ENCODE data around the gene SLC16A3.

DNA sequence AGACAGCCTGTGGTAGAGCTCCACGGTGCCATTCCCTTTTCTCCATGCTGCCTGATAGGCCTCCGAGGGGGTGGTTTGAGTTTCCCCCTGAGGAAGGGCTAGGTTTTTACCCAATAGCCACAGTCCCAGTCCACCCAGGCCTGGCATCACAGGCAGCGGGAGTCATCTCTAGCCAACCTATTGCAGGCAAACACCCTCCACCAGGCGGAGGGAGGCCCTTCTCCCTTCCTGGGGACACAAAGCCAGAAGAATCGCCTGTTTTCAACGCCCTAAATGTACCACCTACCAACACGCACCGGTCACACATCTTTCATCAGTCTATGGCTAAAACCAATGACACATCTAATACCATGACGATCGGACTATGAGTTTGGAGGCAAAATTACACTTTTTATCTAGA, 37.3 kb downstream of the SLC16A3 start:
- TF ChIP-seq YY1 (IDR thresholded peaks at IDR 0.05; ENCODE audit: low read depth, low read length) (no peak), EP300 (IDR thresholded peaks at IDR 0.05; ENCODE audit: borderline replicate concordance in 1 of 2, low read depth in 2 of 2, low read length in 2 of 2) (no peak), SUZ12 (IDR thresholded peaks at IDR 0.05; ENCODE audit: low read length) (no peak)
- TF ChIP-seq, protein P1, sequence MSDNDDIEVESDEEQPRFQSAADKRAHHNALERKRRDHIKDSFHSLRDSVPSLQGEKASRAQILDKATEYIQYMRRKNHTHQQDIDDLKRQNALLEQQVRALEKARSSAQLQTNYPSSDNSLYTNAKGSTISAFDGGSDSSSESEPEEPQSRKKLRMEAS (IDR thresholded peaks at IDR 0.05) = no peak
- TF ChIP-seq, protein P2, sequence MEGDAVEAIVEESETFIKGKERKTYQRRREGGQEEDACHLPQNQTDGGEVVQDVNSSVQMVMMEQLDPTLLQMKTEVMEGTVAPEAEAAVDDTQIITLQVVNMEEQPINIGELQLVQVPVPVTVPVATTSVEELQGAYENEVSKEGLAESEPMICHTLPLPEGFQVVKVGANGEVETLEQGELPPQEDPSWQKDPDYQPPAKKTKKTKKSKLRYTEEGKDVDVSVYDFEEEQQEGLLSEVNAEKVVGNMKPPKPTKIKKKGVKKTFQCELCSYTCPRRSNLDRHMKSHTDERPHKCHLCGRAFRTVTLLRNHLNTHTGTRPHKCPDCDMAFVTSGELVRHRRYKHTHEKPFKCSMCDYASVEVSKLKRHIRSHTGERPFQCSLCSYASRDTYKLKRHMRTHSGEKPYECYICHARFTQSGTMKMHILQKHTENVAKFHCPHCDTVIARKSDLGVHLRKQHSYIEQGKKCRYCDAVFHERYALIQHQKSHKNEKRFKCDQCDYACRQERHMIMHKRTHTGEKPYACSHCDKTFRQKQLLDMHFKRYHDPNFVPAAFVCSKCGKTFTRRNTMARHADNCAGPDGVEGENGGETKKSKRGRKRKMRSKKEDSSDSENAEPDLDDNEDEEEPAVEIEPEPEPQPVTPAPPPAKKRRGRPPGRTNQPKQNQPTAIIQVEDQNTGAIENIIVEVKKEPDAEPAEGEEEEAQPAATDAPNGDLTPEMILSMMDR (IDR thresholded peaks at IDR 0.05; ENCODE audit: control extremely low read depth in 1 of 3, insufficient read depth in 1 of 3, low read depth in 1 of 3, low read length in 3 of 3) = no peak

Measured in H1 (cell line).